Neural cell (in vitro differentiated cells): ENCODE data around the gene KCTD2. TPM values are rescaled to one million over a fixed set of nuclear protein-coding genes. Genes with fewer than 3 reads are reported as not detected.

Experiments
- H2AFZ ChIP-seq: fragments of 200-600, 300-800 bp; sonication (generic), shearing (Covaris generic); 2 replicates; pipeline ENCODE4 v1.6.0; 2014; ENCODE audit warnings: low read depth, mild to moderate bottlenecking, antibody characterized with exemption, low read length, moderate library complexity
- H3F3A ChIP-seq: fragments of 200-600 bp; shearing (Covaris generic); 2 replicates; pipeline ENCODE4 v1.6.1; 2016; ENCODE audit warnings: mild to moderate bottlenecking, moderate library complexity, mixed read lengths, antibody characterized with exemption, low read length; ENCODE audit not compliant: insufficient read depth, poor library complexity, severe bottlenecking
- H3K27ac ChIP-seq: fragments of 200-600, 300-800 bp; sonication (generic), shearing (Covaris generic); 2 replicates; pipeline ENCODE4 v1.5.1; 2014; ENCODE audit warnings: mild to moderate bottlenecking, low read length, moderate library complexity
- H3K27me3 ChIP-seq: fragments of 300-800, 200-600 bp; sonication (generic), shearing (Covaris generic); 2 replicates; pipeline ENCODE4 v1.6.0; 2014; ENCODE audit warnings: mild to moderate bottlenecking, low read depth, low read length, moderate library complexity; ENCODE audit not compliant: insufficient read depth
- H3K36me3 ChIP-seq: fragments of 300-800, 200-600 bp; sonication (generic), shearing (Covaris generic); 2 replicates; pipeline ENCODE4 v1.5.1; 2014; ENCODE audit warnings: mild to moderate bottlenecking, antibody characterized with exemption, low read length, moderate library complexity; ENCODE audit not compliant: insufficient read depth
- H3K4me2 ChIP-seq: fragments of 300-800, 200-600 bp; sonication (generic), shearing (Covaris generic); 2 replicates; pipeline ENCODE4 v1.6.0; 2014; ENCODE audit warnings: mild to moderate bottlenecking, low read length
- H3K4me3 ChIP-seq: fragments of 300-800, 200-600 bp; sonication (generic), shearing (Covaris generic); 2 replicates; pipeline ENCODE4 v1.5.1; 2014; ENCODE audit warnings: mild to moderate bottlenecking, low read length, moderate library complexity
- H3K79me2 ChIP-seq: fragments of 200-600 bp; shearing (Covaris generic); replicated peaks from 2 replicates; pipeline ENCODE4 v1.6.0; 2014; ENCODE audit warnings: mild to moderate bottlenecking, low read length, moderate library complexity; ENCODE audit not compliant: insufficient read depth
- H3K9ac ChIP-seq: fragments of 300-800, 200-600 bp; sonication (generic), shearing (Covaris generic); 2 replicates; pipeline ENCODE4 v1.6.1; 2016; ENCODE audit warnings: mild to moderate bottlenecking, low read length, mixed read lengths
- H3K9me2 ChIP-seq: fragments of 200-600 bp; shearing (Covaris generic); 2 replicates; pipeline ENCODE4 v1.6.1; 2016; ENCODE audit warnings: mild to moderate bottlenecking, low read length, mixed read lengths; ENCODE audit not compliant: insufficient read depth
- H3K9me3 ChIP-seq: fragments of 200-600, 300-800 bp; sonication (generic), shearing (Covaris generic); 2 replicates; pipeline ENCODE4 v1.6.1; 2016; ENCODE audit warnings: mild to moderate bottlenecking, mixed run types, low read length, moderate library complexity, mixed read lengths
- H4K20me1 ChIP-seq: fragments of 200-600 bp; shearing (Covaris generic); 2 replicates; pipeline ENCODE4 v1.6.1; 2016; ENCODE audit warnings: mild to moderate bottlenecking, mixed run types; ENCODE audit not compliant: insufficient read depth
- CTCF ChIP-seq: fragments of 450-650 bp; IDR thresholded peaks from 2 replicates; pipeline ENCODE4 v1.5.1; 2014; ENCODE audit warnings: antibody characterized with exemption, mild to moderate bottlenecking, moderate library complexity; ENCODE audit not compliant: poor library complexity, severe bottlenecking
- EP300 ChIP-seq: fragments of 450-650 bp; conservative IDR thresholded peaks from 2 replicates; pipeline ENCODE4 v1.6.1; 2014; ENCODE audit warnings: antibody characterized with exemption, mild to moderate bottlenecking, moderate library complexity; ENCODE audit not compliant: poor library complexity, severe bottlenecking
- EZH2 ChIP-seq: fragments of 200-600, 300-800 bp; shearing (Covaris generic), sonication (generic); IDR thresholded peaks from 2 replicates; pipeline ENCODE4 v1.6.1; 2014; ENCODE audit warnings: antibody characterized with exemption, low read length, borderline replicate concordance, mild to moderate bottlenecking; ENCODE audit not compliant: insufficient read depth, poor library complexity, severe bottlenecking
- MXI1 ChIP-seq: fragments of 450-650 bp; conservative IDR thresholded peaks from 2 replicates; pipeline ENCODE4 v1.6.1; 2014; ENCODE audit warnings: antibody characterized with exemption, mild to moderate bottlenecking; ENCODE audit not compliant: poor library complexity, severe bottlenecking
- POLR2AphosphoS5 ChIP-seq: IDR thresholded peaks from 2 replicates; pipeline ENCODE4 v1.6.1; 2012
- RAD21 ChIP-seq: fragments of 450-650 bp; conservative IDR thresholded peaks from 2 replicates; pipeline ENCODE4 v1.6.1; 2014; ENCODE audit warnings: antibody characterized with exemption, mild to moderate bottlenecking, moderate library complexity
- REST ChIP-seq: IDR thresholded peaks from 2 replicates; pipeline ENCODE4 v1.6.1; 2012; ENCODE audit warnings: borderline replicate concordance
- SMC3 ChIP-seq: fragments of 450-650 bp; conservative IDR thresholded peaks from 2 replicates; pipeline ENCODE4 v1.6.1; 2014; ENCODE audit warnings: antibody characterized with exemption, mild to moderate bottlenecking, moderate library complexity; ENCODE audit not compliant: poor library complexity
- TAF1 ChIP-seq: IDR thresholded peaks from 2 replicates; pipeline ENCODE4 v1.6.1; 2012; ENCODE audit warnings: low read depth
- polyA plus RNA-seq: library from polyadenylated mRNA; depleted of rRNA; stranded (reverse); fragments of >200 nt; gene quantifications from 2 replicates; pipeline ENCODE4 v1.2.3, GENCODE V29; 2014

KCTD2 gene
- polyA plus RNA-seq, 1 donor from 2014 or later, result 32.8 TPM

- Histone ChIP-seq H4K20me1 (no peaks in the 10 kb centered on the region), H3K4me2 (peak overlapping the region; percentile 85), H2AFZ (peak overlapping the region; percentile 28), H3K36me3 (no peaks in the 10 kb centered on the region), H3K9me2 (no peaks in the 10 kb centered on the region), H3K27ac (peak overlapping the region; percentile 32), H3K9ac (peak overlapping the region; percentile 97), H3F3A (no peaks in the 10 kb centered on the region), H3K4me3 (peak overlapping the region; percentile 100), H3K27me3 (no peaks in the 10 kb centered on the region), H3K9me3 (no peaks in the 10 kb centered on the region), H3K79me2 (peaks cover 16% of the 10 kb centered on the region)
- TF ChIP-seq RAD21 (no peak), MXI1 (peak; percentile 33)
These were observed 523 bp downstream of the KCTD2 start for GRCh38 chr17:75047398-75048098.

- H3K9me3 ChIP-seq, result no peaks in the 10 kb centered on the region
- no peaks in the 10 kb centered on the region for H3K36me3 ChIP-seq
- H3K27me3 ChIP-seq, result no peaks in the 10 kb centered on the region
- H3K4me3 ChIP-seq, result peak overlapping the region; percentile 100
- no peak overlapping the region for H2AFZ ChIP-seq
- TF ChIP-seq CTCF (no peak), SMC3 (no peak), EP300 (no peak), EZH2 (no peak), TAF1 (no peak), RAD21 (no peak), MXI1 (no peak), REST (no peak), POLR2AphosphoS5 (no peak)
- no peaks in the 10 kb centered on the region for H3F3A ChIP-seq
- peak overlapping the region; percentile 97 for H3K9ac ChIP-seq
- H4K20me1 ChIP-seq, result no peaks in the 10 kb centered on the region
- no peaks in the 10 kb centered on the region for H3K9me2 ChIP-seq
- H3K4me2 ChIP-seq, result peak overlapping the region; percentile 85
- no peak overlapping the region for H3K27ac ChIP-seq
- peaks cover 16% of the 10 kb centered on the region for H3K79me2 ChIP-seq
These were observed 1.3 kb downstream of the KCTD2 start for GRCh38 chr17:75048249-75048878.
